ENCODE results near the gene PTPRN2.
"Not testable (repeated sequence)": the region's sequence is repeated elsewhere in the genome, so short reads cannot be mapped to it uniquely, and the experiment has no call there.

The PTPRN2 gene

DNA sequence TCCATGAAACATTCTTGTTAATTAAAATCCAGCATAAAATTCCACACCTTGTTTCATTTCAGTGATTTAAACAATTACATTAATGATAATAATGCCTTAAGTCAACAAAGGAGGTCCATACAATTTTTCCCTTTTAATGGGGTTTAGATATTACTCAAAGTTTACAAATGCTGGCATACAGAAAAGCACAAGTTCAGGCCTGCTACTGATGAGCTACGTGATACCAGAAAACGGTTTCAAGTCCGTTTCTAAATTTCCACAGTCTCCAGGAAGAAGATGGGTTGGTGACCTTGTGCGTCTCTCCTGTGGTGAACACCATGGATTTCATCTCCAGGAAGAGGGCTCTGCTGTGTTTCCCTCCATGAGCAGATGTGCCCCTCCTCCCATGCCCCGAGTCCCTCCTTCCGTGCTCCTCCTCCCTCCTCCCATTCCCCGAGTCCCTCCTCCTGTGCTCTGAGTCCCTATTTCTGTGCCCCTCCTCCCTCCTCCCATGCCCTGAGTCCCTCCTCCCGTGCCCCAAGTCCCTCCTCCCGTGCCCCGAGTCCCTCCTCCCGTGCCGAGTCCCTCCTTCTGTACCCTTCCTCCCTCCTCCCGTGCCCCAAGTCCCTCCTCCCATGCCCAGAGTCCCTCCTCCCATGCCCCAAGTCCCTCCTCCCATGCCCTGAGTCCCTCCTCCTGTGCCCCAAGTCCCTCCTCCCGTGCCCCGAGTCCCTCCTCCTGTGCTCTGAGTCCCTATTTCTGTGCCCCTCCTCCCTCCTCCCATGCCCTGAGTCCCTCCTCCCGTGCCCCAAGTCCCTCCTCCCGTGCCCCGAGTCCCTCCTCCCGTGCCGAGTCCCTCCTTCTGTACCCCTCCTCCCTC lies 201.9 kb downstream of the PTPRN2 start:
- DNase-seq (ENCODE audit: low read depth), result not testable (repeated sequence)

- no peak for DNase-seq (ENCODE audit: low read depth)
Measured at GRCh38 chr7:158384746-158385145, 202.9 kb downstream of the PTPRN2 start.

GRCh38 chr7:158383665-158384064 lies 204.0 kb downstream of the PTPRN2 start:
- DNase-seq (ENCODE audit: low read depth), result no peak

DNA sequence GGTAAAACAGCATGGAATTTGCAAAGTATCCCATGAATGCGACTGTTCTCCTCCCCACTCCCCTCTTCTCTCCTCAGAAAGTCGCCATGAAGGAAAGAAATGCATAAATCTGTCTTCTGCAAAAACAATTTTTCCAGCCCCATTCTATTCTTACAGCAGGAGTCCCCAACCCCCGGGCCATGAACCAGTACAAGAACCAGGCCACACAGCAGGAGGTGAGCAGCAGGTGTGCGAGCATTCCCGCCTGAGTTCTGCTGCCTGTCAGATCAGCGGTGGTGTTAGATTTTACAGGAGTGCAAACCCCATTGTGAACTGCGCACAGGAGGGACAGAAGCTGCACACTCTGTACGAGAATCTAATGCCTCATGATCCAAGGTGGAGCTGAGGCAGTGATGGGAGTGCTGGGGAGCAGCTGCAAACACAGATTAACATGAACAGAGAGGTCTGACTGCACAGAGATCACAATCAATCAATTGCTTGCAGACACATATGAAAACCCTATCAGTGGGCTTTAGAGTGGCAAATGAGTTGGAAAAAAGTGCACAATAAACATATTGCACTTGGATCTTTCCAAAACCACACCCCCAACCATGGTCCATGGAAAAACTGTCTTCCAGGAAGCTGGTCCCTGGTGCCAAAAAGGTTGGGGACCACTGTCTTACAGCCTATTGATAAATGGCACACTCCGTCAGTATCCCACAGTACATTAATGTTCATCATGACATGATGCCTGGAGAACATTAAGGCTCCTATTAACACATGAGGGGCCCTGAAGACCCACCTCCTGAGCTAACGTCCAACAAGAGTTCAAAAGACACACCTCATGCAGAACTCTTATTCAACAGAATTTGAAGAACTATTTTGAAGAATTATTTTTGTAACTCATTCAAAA lies 205.0 kb downstream of the PTPRN2 start:
- DNase-seq (ENCODE audit: low read depth), result no peak

GRCh38 chr7:158381956-158382355 lies 205.7 kb downstream of the PTPRN2 start:
- DNase-seq (ENCODE audit: low read depth), result no peak

- DNase-seq (ENCODE audit: low read depth), result no peak
Measured at GRCh38 chr7:158378978-158379377, 208.6 kb downstream of the PTPRN2 start.

- DNase-seq (ENCODE audit: low read depth), result no peak
Measured at GRCh38 chr7:158377800-158378623, 209.6 kb downstream of the PTPRN2 start.

DNA sequence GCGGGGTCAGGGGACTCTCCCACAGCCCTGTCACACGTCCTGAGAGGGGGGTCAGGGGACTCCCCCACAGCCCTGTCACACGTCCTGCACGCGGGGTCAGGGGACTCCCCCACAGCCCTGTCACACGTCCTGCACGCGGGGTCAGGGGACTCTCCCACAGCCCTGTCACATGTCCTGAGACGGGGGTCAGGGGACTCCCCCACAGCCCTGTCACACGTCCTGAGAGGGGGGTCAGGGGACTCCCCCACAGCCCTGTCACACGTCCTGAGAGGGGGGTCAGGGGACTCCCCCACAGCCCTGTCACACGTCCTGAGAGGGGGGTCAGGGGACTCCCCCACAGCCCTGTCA lies 210.8 kb downstream of the PTPRN2 start:
- not testable (repeated sequence) for DNase-seq (ENCODE audit: low read depth)

DNA sequence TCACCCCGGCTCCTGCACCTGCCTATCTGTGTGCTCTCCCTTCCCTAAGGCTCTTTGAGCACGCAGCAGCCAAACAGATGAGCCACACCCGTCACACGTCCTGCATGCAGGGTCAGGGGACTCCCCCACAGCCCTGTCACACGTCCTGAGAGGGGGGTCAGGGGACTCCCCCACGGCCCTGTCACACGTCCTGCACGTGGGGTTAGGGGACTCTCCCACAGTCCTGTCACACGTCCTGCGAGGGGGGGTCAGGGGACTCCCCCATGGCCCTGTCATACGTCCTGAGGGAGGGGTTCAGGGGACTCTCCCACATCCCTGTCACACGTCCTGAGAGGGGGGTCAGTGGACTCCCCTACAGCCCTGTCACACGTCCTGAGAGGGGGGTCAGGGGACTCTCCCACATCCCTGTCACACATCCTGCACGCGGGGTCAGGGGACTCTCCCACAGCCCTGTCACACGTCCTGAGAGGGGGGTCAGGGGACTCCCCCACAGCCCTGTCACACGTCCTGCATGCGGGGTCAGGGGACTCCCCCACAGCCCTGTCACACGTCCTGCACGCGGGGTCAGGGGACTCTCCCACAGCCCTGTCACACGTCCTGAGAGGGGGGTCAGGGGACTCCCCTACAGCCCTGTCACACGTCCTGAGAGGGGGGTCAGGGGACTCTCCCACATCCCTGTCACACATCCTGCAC lies 211.3 kb downstream of the PTPRN2 start:
- peak; percentile 22 for DNase-seq (ENCODE audit: low read depth)

DNA sequence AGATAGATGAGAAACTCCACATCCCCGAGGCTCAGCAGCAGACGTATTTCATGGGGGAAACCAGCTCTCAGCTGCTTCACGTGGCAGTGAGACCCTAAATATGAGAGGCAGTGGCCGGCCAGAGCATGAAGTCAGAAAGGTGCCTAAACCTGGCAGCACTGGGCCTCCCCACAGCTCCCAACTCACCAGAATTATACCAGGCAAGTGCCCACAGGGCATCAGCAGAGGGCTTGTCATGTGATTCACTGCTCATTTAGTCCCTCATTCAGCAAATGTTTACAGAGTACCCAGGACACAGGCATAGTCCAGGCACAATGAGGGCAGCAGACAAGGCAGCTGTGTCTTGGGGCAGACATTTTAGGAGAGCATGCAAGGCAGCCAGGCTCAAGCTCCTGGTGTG lies 212.6 kb downstream of the PTPRN2 start:
- no peak for DNase-seq (ENCODE audit: low read depth)

DNA sequence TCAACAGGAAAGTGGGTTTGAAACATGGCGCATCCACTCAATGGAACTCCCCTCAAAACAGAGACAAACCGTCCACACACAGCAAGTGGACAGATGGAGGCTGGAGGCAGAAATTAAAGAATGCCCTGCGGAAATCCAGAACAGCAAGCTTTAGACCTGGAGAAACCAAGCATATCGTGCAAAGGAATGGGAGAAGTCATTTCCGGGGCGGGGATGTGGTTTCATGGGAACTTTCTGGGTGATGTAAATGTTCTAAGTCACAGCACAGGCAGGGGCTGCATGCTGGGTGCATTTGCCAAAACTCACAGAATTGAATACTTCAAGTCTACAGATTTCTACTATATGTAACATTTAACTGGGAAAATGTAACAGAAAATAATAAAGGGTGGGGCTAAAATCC lies 213.0 kb downstream of the PTPRN2 start:
- no peak for DNase-seq (ENCODE audit: low read depth)

DNA sequence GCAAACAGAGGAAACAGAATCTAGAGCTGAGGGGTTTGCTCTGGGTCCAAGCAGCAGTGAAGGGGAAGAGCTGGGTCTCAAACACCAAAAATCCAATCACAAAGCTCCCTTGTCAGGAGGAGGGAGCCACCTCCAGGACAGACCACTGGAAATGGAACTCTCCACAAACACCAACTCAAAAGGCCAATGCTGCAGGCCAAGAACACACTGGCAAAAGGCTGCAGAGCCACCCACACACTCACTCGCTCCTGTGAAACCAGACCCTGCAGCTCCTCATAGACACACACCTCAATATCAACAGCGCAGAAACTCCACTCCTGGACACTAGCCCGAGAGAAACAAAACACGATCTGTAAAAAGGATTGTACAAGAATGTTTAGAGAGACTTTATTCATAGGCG lies 213.5 kb downstream of the PTPRN2 start:
- DNase-seq (ENCODE audit: low read depth), result no peak

DNA sequence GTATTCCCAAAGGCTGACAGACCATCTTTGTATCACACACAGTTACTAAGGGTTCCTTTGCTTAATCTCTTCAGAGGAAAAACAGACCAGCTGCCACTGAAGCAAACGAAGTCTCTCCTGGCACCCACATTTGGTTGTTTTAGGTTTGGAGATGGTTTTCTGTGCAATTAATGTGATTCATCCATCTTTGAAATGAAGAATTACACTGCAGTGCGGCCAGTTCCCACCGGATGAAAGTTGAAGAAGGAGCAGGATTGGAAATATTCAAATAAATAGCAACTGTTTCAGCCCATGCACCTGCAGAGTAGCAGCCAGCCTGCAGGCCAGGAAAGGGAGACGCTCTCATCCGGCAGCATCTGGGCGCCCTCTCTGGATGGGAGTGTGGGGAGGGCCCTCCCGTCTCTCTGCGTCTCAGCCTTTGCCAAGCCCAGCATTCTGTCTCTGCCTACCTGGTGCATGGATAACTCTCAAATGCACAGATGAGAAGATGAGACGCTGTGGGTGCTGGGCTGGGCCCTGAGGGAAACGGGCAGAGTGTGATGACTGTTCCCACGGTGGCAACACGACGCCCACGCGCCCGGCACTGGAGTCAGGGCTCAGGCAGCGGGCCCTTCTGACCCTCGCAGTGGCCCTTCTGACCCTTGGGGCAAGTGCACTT lies 214.0 kb downstream of the PTPRN2 start:
- no peak for DNase-seq (ENCODE audit: low read depth)

DNA sequence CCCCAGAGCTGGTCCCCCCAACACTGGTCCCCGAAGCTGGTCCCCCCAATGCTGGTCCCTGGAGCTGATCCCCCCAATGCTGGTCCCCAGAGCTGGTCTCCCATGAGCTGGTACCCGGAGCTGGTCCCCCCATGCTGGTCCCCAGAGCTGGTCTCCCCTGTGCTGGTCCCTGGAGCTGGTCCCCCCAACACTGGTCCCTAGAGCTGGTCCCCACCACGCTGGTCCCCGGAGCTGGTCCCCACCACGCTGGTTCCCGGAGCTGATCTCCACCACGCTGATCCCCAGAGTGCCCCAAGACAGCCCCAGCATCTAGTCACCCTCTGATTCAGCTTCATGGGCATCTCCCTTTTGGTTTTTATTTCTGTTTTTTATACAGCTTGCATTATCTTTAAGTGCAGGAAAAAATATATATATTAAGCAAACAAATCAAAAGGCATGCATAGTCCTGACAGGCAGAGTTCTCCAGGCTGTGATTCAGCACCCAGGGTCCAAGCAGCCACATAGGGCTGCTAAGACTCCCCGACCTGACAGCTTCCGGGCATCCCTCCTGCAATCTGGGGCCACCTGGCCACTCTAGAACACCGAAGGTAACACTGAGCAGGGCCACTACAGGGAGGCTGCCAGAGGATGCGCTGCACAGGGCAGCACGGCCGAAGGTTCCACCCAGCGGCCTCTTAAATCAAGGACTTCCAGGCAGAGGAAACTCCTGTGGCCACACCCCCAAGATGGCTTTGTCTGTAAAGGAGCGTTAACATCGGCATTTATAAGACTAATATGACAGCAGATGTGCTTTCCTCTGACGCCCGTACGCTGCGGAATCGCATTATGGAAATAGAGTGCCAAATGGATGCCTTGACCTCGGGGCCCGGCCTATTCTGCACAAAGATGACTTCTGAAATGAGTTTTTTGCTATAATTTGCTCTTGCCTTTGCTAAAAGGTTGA lies 215.0 kb downstream of the PTPRN2 start:
- no peak for DNase-seq (ENCODE audit: low read depth)

- DNase-seq (ENCODE audit: low read depth), result no peak
Measured at GRCh38 chr7:158371856-158372255, 215.8 kb downstream of the PTPRN2 start.

DNA sequence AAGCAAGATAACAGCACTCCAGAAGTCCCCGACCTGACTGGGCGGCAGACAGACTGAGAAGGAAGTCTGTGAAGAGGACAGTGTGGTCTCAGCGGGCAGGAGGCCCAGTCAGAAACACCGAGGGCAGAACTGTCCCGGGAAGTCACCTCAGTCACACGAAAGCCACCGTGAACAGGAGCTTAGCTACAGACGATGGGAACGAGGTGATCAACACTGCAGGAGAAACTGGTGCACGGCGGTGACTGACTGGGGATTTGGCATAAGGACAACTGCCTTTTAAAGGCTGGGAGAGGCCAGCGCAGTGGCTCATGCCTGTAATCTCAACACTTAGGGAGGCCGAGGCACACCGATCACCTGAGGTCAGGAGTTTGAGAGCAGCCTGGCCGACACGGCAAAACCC lies 217.8 kb downstream of the PTPRN2 start:
- no peak for DNase-seq (ENCODE audit: low read depth)

- DNase-seq (ENCODE audit: low read depth), result no peak
Measured at GRCh38 chr7:158369290-158369689, 218.3 kb downstream of the PTPRN2 start.

DNA sequence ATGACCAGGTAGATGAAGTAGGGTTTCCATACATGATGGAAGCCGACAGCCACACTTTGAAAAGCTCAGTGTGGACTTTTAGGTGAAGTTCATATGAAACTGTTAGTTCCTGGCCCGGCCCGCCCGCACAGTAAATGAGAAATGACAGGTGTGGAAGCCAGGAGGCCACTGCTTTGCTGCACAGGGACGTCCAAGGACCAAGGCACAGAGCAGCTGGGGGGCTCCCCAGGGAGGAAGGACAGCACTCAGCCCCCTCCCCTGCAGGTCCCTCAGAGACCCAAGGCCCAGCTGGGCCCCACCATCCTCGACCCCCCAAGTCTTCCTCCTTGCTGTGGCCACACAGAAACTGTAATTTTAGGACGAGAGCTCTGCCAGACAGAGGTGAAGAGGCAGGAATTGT lies 219.2 kb downstream of the PTPRN2 start:
- DNase-seq (ENCODE audit: low read depth), result no peak

GRCh38 chr7:158367634-158367982 lies 220.0 kb downstream of the PTPRN2 start:
- DNase-seq (ENCODE audit: low read depth), result no peak
